ENCODE measurements around the gene AFAP1L2.

- no peak for TF ChIP-seq CTCF (IDR thresholded peaks at IDR 0.05; ENCODE audit: insufficient read depth, low read length, poor library complexity, severe bottlenecking)
- TF ChIP-seq EZH2phosphoT487 (conservative IDR thresholded peaks at IDR 0.05; ENCODE audit: low read length): no peak
These were observed 132.5 kb downstream of the AFAP1L2 start for GRCh38 chr10:114271779-114272167.

Data from SU-DHL-6 (cell line).